GM12892 (cell line): ENCODE data around the gene PGBD5.

Experiments used
- DNase-seq: peaks from one replicate; pipeline ENCODE4 v3.0.0; 2011; ENCODE audit not compliant: insufficient read length
- FAIRE-seq: peaks from 2 replicates; lab custom pipeline; 2011; peaks lifted over from hg19 to GRCh38; lab: Jason Lieb, UNC
- POLR2A ChIP-seq: IDR thresholded peaks from 2 replicates; pipeline ENCODE4 v1.6.1; 2011; ENCODE audit warnings: low read depth, low read length, control low read depth
- POLR2AphosphoS5 ChIP-seq: IDR thresholded peaks from 2 replicates; pipeline ENCODE4 v1.6.1; 2011; ENCODE audit warnings: low read depth, low read length, control low read depth
- TAF1 ChIP-seq: IDR thresholded peaks from 2 replicates; pipeline ENCODE4 v1.6.1; 2011; ENCODE audit warnings: low read depth, mild to moderate bottlenecking, control low read depth, low read length, borderline replicate concordance

PGBD5 gene

DNA sequence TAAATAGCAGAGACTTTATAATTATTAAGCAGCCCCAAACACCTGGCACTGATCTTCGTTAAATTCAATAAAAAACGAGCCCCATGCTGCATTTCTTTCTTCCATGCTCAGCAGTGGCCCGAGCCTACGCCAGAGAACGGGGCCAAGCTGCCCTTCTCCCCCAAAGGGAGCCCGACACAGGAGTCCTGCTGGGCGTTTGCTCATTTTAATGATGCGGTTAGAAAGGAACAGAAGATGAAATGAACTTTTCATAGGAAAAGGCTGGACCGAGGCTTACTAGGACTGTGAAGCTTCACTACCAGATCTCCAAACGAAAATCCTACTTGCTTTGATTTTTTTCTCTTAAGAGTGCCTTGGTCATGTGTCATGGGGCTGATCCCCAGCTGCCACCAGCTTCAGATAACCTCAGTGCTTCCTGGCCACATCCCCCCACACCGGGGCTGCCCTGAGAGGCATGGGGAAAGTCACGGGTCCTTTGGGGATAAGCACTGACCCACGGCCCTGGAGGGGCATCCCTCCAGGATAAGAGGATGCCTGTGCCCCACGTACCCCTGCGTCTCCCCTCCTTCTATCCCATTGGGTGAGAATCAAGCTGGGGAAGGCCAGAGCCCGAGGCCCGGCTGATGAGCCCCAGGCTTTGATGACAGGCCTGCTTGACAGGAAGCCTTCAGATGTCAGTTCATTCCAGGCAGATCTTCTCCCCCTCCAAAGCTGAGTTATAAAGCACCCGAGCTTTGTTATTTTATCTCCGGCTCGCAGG is 34.2 kb downstream of the PGBD5 start:
- no peak for TF ChIP-seq POLR2AphosphoS5
- TF ChIP-seq POLR2A, result no peak
- TF ChIP-seq TAF1, result no peak
- no peak for FAIRE-seq
- DNase-seq, result no peak

DNA sequence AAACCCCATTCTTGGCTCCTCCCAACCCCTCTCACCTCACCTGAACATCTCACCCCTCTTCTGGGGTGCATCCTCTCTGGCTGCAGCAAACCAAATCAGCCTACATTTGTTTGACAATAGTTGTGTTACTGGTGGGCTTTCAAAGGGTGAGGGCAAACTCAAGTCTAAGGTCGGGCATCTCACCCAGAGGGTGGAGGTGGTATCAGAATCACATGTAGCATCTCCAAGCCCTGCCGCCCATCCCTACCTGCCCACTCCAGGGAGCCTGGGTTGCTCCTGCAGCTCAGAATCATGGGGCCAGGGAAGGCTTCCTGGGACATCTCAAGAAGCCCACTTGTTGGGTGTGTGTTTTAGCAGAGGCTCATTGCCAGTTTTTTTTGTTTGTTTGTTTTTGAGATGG is 35.8 kb downstream of the PGBD5 start:
- DNase-seq (no peak), FAIRE-seq (no peak)
- no peak for TF ChIP-seq POLR2AphosphoS5
- TF ChIP-seq POLR2A, result no peak
- TF ChIP-seq TAF1, result no peak

- TF ChIP-seq TAF1 (no peak), POLR2AphosphoS5 (no peak), POLR2A (no peak)
- no peak for FAIRE-seq
- no peak for DNase-seq
Measured at GRCh38 chr1:230387876-230388275, 38.3 kb downstream of the PGBD5 start.

- no peak for TF ChIP-seq POLR2AphosphoS5
- no peak for TF ChIP-seq TAF1
- TF ChIP-seq POLR2A, result no peak
- FAIRE-seq (no peak), DNase-seq (no peak)
Measured at GRCh38 chr1:230387296-230387695, 38.8 kb downstream of the PGBD5 start.

DNA sequence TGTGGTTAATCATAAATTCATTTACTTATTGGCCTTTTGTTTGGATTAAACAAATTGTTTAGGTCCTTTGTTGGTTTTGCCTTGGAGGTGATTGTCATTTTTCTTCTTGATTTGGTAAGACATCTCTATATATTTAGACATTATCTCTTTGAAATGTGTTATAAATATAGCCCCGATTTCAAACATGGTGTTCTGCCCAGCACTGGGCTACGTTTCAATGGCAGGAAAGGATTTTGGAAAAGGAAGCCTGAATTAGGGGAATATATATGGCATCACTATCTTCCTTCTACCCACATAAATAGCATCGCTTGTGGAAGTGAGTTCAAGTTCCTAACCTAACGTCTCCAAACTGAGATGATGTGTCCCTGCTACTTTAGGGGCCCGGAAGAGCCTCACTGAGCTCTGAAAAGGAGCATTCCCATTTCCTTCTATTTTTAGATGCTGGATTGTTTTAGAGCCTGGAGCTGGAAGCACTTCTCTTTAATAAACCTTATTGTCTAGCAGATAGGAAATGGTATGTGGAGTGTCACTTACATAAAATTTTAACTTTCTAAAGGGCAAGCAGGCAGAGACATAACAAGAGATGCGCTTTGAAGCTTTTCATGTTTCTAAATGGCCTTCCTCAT is 39.4 kb downstream of the PGBD5 start:
- DNase-seq, result no peak
- FAIRE-seq, result no peak
- TF ChIP-seq POLR2AphosphoS5, result no peak
- TF ChIP-seq TAF1, result no peak
- no peak for TF ChIP-seq POLR2A

DNA sequence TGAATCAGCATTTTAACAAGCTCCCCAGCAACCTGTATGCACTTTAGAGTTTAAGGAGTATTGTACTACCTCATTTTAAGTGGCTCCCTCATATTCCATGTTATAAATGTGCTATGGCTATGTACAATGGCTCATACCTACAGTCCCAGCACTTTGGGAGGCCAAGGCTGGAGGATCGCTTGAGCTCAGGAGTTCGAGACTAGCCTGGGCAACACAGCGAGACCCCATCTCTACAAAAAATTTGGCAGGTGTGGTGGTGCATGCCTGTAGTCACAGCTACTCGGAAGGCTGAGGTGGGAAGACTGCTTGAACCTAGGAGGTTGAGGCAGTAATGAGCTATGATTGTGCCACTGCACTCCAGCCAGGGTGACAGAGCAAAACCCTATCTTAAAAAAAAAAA is 40.2 kb downstream of the PGBD5 start:
- DNase-seq, result no peak
- TF ChIP-seq TAF1 (no peak), POLR2AphosphoS5 (no peak), POLR2A (no peak)
- no peak for FAIRE-seq

DNA sequence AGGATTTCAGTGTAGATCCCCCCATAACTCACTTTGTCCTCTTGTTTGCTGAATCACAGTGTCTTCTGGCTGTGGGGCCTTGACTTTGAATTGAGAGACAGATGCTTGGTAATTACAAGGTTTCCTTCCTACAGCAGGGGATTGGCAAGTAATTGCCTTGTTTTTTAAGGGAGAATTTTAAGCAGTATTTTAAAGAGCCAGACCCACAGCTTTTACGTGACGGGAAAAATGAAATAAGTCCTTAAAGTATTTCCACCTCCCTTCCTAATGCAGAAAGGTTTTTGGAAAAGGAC is 41.0 kb downstream of the PGBD5 start:
- FAIRE-seq, result no peak
- TF ChIP-seq POLR2A (no peak), POLR2AphosphoS5 (no peak), TAF1 (no peak)
- no peak for DNase-seq

GRCh38 chr1:230384380-230385157 is 41.6 kb downstream of the PGBD5 start:
- no peak for TF ChIP-seq POLR2A
- no peak for TF ChIP-seq TAF1
- no peak for TF ChIP-seq POLR2AphosphoS5
- FAIRE-seq, result no peak
- DNase-seq, result no peak

DNA sequence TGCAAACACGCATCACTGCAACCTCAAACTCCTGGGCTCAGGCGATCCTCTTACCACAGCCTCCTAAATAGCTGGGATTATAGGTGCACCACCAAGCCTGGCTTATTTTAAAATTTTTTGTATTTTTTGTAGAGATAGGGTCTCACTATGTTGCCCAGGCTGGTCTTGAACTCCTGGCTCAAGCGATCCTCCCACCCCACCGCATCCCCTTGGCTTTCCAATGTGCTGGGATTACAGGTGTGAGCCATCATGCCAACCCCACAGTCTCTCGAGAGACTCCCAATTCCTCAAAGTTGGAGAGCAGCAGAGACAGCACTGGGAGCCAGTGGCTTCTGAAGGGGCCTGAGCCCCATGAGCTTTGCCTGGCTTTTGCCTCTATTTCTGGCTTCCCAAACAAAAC is 42.7 kb downstream of the PGBD5 start:
- TF ChIP-seq POLR2A, result no peak
- no peak for TF ChIP-seq POLR2AphosphoS5
- no peak for TF ChIP-seq TAF1
- no peak for DNase-seq
- no peak for FAIRE-seq

DNA sequence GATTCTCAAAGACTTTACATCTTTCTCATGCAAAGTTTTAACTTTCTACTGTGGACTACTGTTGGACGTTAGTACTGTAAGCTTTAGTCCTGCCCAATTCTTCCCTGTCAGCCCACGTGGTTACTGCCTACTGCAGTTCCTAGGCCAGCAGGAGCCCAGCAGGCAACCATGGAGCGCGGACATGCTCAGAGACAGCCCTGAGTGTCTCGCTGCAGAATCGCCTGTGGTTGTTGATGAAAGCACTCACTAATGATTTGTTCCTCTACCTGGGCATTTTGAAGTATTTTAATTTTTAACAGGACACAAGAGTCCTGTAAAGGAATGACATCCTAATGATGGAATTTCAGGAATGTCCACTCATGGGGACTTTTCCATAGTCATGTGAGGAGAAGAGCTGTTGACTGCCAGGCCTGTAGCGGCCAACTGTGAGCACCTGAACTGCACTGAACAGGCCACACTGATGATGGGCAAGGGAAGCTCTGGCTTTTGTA is 44.1 kb downstream of the PGBD5 start:
- FAIRE-seq (no peak), DNase-seq (no peak)

GRCh38 chr1:230381585-230381984 is 44.5 kb downstream of the PGBD5 start:
- no peak for TF ChIP-seq TAF1
- DNase-seq, result no peak
- no peak for FAIRE-seq

More for the DNA sequence above, 44.1 kb downstream of the PGBD5 start:
- TF ChIP-seq TAF1, result no peak
- no peak for TF ChIP-seq POLR2AphosphoS5
- no peak for TF ChIP-seq POLR2A

GRCh38 chr1:230381049-230381467 is 45.1 kb downstream of the PGBD5 start:
- TF ChIP-seq POLR2AphosphoS5 (no peak), POLR2A (no peak), TAF1 (no peak)
- DNase-seq, result no peak
- no peak for FAIRE-seq
